HG03103 (cell line): ENCODE data around the gene GNG13.

Experiments used
- ATAC-seq: cut with Tn5 transposase; IDR thresholded peaks from one replicate; pipeline ENCODE4 v1.9.1; 2021; ENCODE audit warnings: low read depth; ENCODE audit not compliant: unreplicated experiment

Gene GNG13

GRCh38 chr16:815861-816260 lies 15.3 kb upstream of the GNG13 start:
- no peak for ATAC-seq

- no peak for ATAC-seq
Observed at GRCh38 chr16:814974-815373, 14.4 kb upstream of the GNG13 start.

- no peak for ATAC-seq
Observed at GRCh38 chr16:813916-814412, 13.4 kb upstream of the GNG13 start.

GRCh38 chr16:813204-813915 lies 12.8 kb upstream of the GNG13 start:
- no peak for ATAC-seq

GRCh38 chr16:808085-808386 lies 7.5 kb upstream of the GNG13 start:
- ATAC-seq: no peak

GRCh38 chr16:807347-808084 lies 7.0 kb upstream of the GNG13 start:
- ATAC-seq: peak; percentile 86

- ATAC-seq: no peak
Observed at GRCh38 chr16:805474-805873, 4.9 kb upstream of the GNG13 start.

- no peak for ATAC-seq
Observed at GRCh38 chr16:804193-805048, 3.9 kb upstream of the GNG13 start.

- ATAC-seq: no peak
Observed at GRCh38 chr16:803754-804080, 3.2 kb upstream of the GNG13 start.

- no peak for ATAC-seq
Observed at GRCh38 chr16:802914-803753, 2.6 kb upstream of the GNG13 start.

- ATAC-seq: no peak
Observed at GRCh38 chr16:802461-802860, 1.9 kb upstream of the GNG13 start.

- no peak for ATAC-seq
Observed at GRCh38 chr16:801584-802363, 1.2 kb upstream of the GNG13 start.

GRCh38 chr16:800834-801511 lies 439 bp upstream of the GNG13 start:
- ATAC-seq: no peak

- ATAC-seq: no peak
Observed at GRCh38 chr16:799111-799947, 1.2 kb downstream of the GNG13 start.

- ATAC-seq: no peak
Observed at GRCh38 chr16:798666-799065, 1.9 kb downstream of the GNG13 start.

GRCh38 chr16:797686-798085 lies 2.8 kb downstream of the GNG13 start:
- ATAC-seq: no peak

- no peak for ATAC-seq
Observed at GRCh38 chr16:797120-797420, 3.5 kb downstream of the GNG13 start.

- no peak for ATAC-seq
Observed at GRCh38 chr16:796296-797119, 4.0 kb downstream of the GNG13 start.
